Measurements from ENCODE around the gene CCND1.

Gene CCND1

GRCh38 chr11:69650081-69650831 is 9.3 kb downstream of the CCND1 start:
- Histone ChIP-seq H3K27me3 (replicated peaks in 2 of 5; ENCODE audit: control insufficient read depth in 4 of 5, insufficient read depth in 5 of 5, low read length in 4 of 5) (no peaks in the 10 kb centered on the region), H3K4me1 (ENCODE audit: control extremely low read depth in 1 of 4, control insufficient read depth in 4 of 4, insufficient read depth in 4 of 4, low read length in 3 of 4) (peaks cover 0 to 14% (median 7%) of the 10 kb centered on the region in 4 experiments), H3K9me3 (ENCODE audit: control extremely low read depth in 1 of 5, control insufficient read depth in 4 of 5, insufficient read depth in 2 of 5, low read depth in 1 of 5, low read length in 4 of 5) (no peaks in the 10 kb centered on the region), H3K4me3 (ENCODE audit: control insufficient read depth in 1 of 7, extremely low read depth in 1 of 7, insufficient read depth in 4 of 7, low read depth in 2 of 7, low read length in 6 of 7) (no peak overlapping the region), H3K27ac (ENCODE audit: insufficient read depth in 1 of 2, low read depth in 1 of 2, low read length in 2 of 2, poor library complexity in 1 of 2, severe bottlenecking in 2 of 2) (no peak overlapping the region), H3K36me3 (ENCODE audit: control insufficient read depth in 4 of 4, insufficient read depth in 4 of 4, low read length in 3 of 4) (no peaks in the 10 kb centered on the region)
- POLR2A ChIA-PET = no interaction called here
- CTCF ChIA-PET = interaction anchor here (0.9 kb wide), 1 partner anchor 550 kb away, joined by 3 read pairs; no protein-coding TSS in a partner anchor
- DNase-seq = peak in 1 of 3 donors; percentile 41
- 66% methylated on average over 20 of the region's 24 CpGs for WGBS (ENCODE audit: insufficient coverage)

- 95% methylated on average over 21 of the region's 23 CpGs for WGBS (ENCODE audit: insufficient coverage)
- Histone ChIP-seq H3K27me3 (replicated peaks in 2 of 5; ENCODE audit: control insufficient read depth in 4 of 5, insufficient read depth in 5 of 5, low read length in 4 of 5) (no peaks in the 10 kb centered on the region), H3K27ac (ENCODE audit: insufficient read depth in 1 of 2, low read depth in 1 of 2, low read length in 2 of 2, poor library complexity in 1 of 2, severe bottlenecking in 2 of 2) (no peak overlapping the region), H3K4me1 (ENCODE audit: control extremely low read depth in 1 of 4, control insufficient read depth in 4 of 4, insufficient read depth in 4 of 4, low read length in 3 of 4) (peaks cover 0 to 14% (median 7%) of the 10 kb centered on the region in 4 experiments), H3K4me3 (ENCODE audit: control insufficient read depth in 1 of 7, extremely low read depth in 1 of 7, insufficient read depth in 4 of 7, low read depth in 2 of 7, low read length in 6 of 7) (no peak overlapping the region), H3K9me3 (ENCODE audit: control extremely low read depth in 1 of 5, control insufficient read depth in 4 of 5, insufficient read depth in 2 of 5, low read depth in 1 of 5, low read length in 4 of 5) (no peaks in the 10 kb centered on the region), H3K36me3 (ENCODE audit: control insufficient read depth in 4 of 4, insufficient read depth in 4 of 4, low read length in 3 of 4) (no peaks in the 10 kb centered on the region)
- ChIA-PET POLR2A (no interaction called here), CTCF (no interaction called here)
- DNase-seq = no peak
Observed at GRCh38 chr11:69650832-69651344, 9.9 kb downstream of the CCND1 start.

GRCh38 chr11:69651834-69652620 is 11.1 kb downstream of the CCND1 start:
- H3K27ac ChIP-seq (ENCODE audit: insufficient read depth in 1 of 2, low read depth in 1 of 2, low read length in 2 of 2, poor library complexity in 1 of 2, severe bottlenecking in 2 of 2) = no peak overlapping the region
- WGBS (ENCODE audit: insufficient coverage) = 96% methylated on average over 4 of the region's 15 CpGs
- CTCF ChIA-PET = no interaction called here
- POLR2A ChIA-PET = no interaction called here
- H3K27me3 ChIP-seq (replicated peaks in 2 of 5; ENCODE audit: control insufficient read depth in 4 of 5, insufficient read depth in 5 of 5, low read length in 4 of 5) = no peaks in the 10 kb centered on the region
- H3K9me3 ChIP-seq (ENCODE audit: control extremely low read depth in 1 of 5, control insufficient read depth in 4 of 5, insufficient read depth in 2 of 5, low read depth in 1 of 5, low read length in 4 of 5) = no peaks in the 10 kb centered on the region
- H3K4me1 ChIP-seq (ENCODE audit: control extremely low read depth in 1 of 4, control insufficient read depth in 4 of 4, insufficient read depth in 4 of 4, low read length in 3 of 4) = peaks cover 0 to 14% (median 7%) of the 10 kb centered on the region in 4 experiments
- H3K4me3 ChIP-seq (ENCODE audit: control insufficient read depth in 1 of 7, extremely low read depth in 1 of 7, insufficient read depth in 4 of 7, low read depth in 2 of 7, low read length in 6 of 7) = no peak overlapping the region
- DNase-seq = no peak
- H3K36me3 ChIP-seq (ENCODE audit: control insufficient read depth in 4 of 4, insufficient read depth in 4 of 4, low read length in 3 of 4) = no peaks in the 10 kb centered on the region

GRCh38 chr11:69652999-69653398 is 12.0 kb downstream of the CCND1 start:
- ChIA-PET POLR2A (no interaction called here), CTCF (no interaction called here)
- no peaks in the 10 kb centered on the region for H3K9me3 ChIP-seq (ENCODE audit: control extremely low read depth in 1 of 5, control insufficient read depth in 4 of 5, insufficient read depth in 2 of 5, low read depth in 1 of 5, low read length in 4 of 5)
- WGBS (ENCODE audit: insufficient coverage) = 88% methylated on average over 5 of the region's 11 CpGs
- H3K4me1 ChIP-seq (ENCODE audit: control extremely low read depth in 1 of 4, control insufficient read depth in 4 of 4, insufficient read depth in 4 of 4, low read length in 3 of 4) = peaks cover 0 to 8% (median 4%) of the 10 kb centered on the region in 4 experiments
- H3K27me3 ChIP-seq (replicated peaks in 2 of 5; ENCODE audit: control insufficient read depth in 4 of 5, insufficient read depth in 5 of 5, low read length in 4 of 5) = no peaks in the 10 kb centered on the region
- no peak overlapping the region for H3K4me3 ChIP-seq (ENCODE audit: control insufficient read depth in 1 of 7, extremely low read depth in 1 of 7, insufficient read depth in 4 of 7, low read depth in 2 of 7, low read length in 6 of 7)
- H3K27ac ChIP-seq (ENCODE audit: insufficient read depth in 1 of 2, low read depth in 1 of 2, low read length in 2 of 2, poor library complexity in 1 of 2, severe bottlenecking in 2 of 2) = no peak overlapping the region
- DNase-seq = no peak
- no peaks in the 10 kb centered on the region for H3K36me3 ChIP-seq (ENCODE audit: control insufficient read depth in 4 of 4, insufficient read depth in 4 of 4, low read length in 3 of 4)

GRCh38 chr11:69653406-69653960 is 12.5 kb downstream of the CCND1 start:
- Histone ChIP-seq H3K27ac (ENCODE audit: insufficient read depth in 1 of 2, low read depth in 1 of 2, low read length in 2 of 2, poor library complexity in 1 of 2, severe bottlenecking in 2 of 2) (no peak overlapping the region), H3K4me1 (ENCODE audit: control extremely low read depth in 1 of 4, control insufficient read depth in 4 of 4, insufficient read depth in 4 of 4, low read length in 3 of 4) (peaks cover 0 to 7% (median 3%) of the 10 kb centered on the region in 4 experiments), H3K36me3 (ENCODE audit: control insufficient read depth in 4 of 4, insufficient read depth in 4 of 4, low read length in 3 of 4) (no peaks in the 10 kb centered on the region), H3K4me3 (ENCODE audit: control insufficient read depth in 1 of 7, extremely low read depth in 1 of 7, insufficient read depth in 4 of 7, low read depth in 2 of 7, low read length in 6 of 7) (no peak overlapping the region), H3K27me3 (replicated peaks in 2 of 5; ENCODE audit: control insufficient read depth in 4 of 5, insufficient read depth in 5 of 5, low read length in 4 of 5) (no peaks in the 10 kb centered on the region), H3K9me3 (ENCODE audit: control extremely low read depth in 1 of 5, control insufficient read depth in 4 of 5, insufficient read depth in 2 of 5, low read depth in 1 of 5, low read length in 4 of 5) (no peaks in the 10 kb centered on the region)
- 95% methylated on average over 14 of the region's 23 CpGs for WGBS (ENCODE audit: insufficient coverage)
- ChIA-PET POLR2A (no interaction called here), CTCF (no interaction called here)
- no peak for DNase-seq

- Histone ChIP-seq H3K36me3 (ENCODE audit: control insufficient read depth in 4 of 4, insufficient read depth in 4 of 4, low read length in 3 of 4) (no peaks in the 10 kb centered on the region), H3K9me3 (ENCODE audit: control extremely low read depth in 1 of 5, control insufficient read depth in 4 of 5, insufficient read depth in 2 of 5, low read depth in 1 of 5, low read length in 4 of 5) (no peaks in the 10 kb centered on the region), H3K4me1 (ENCODE audit: control extremely low read depth in 1 of 4, control insufficient read depth in 4 of 4, insufficient read depth in 4 of 4, low read length in 3 of 4) (peaks cover 0 to 7% (median 3%) of the 10 kb centered on the region in 4 experiments), H3K4me3 (ENCODE audit: control insufficient read depth in 1 of 7, extremely low read depth in 1 of 7, insufficient read depth in 4 of 7, low read depth in 2 of 7, low read length in 6 of 7) (no peak overlapping the region), H3K27me3 (replicated peaks in 2 of 5; ENCODE audit: control insufficient read depth in 4 of 5, insufficient read depth in 5 of 5, low read length in 4 of 5) (no peaks in the 10 kb centered on the region), H3K27ac (ENCODE audit: insufficient read depth in 1 of 2, low read depth in 1 of 2, low read length in 2 of 2, poor library complexity in 1 of 2, severe bottlenecking in 2 of 2) (no peak overlapping the region)
- DNase-seq = no peak
- ChIA-PET POLR2A (no interaction called here), CTCF (no interaction called here)
- 91% methylated on average over 38 of the region's 38 CpGs for WGBS (ENCODE audit: insufficient coverage)
Observed at GRCh38 chr11:69654001-69654659, 13.2 kb downstream of the CCND1 start.

Measured in common myeloid progenitor, CD34-positive (primary cell).